ENCODE measurements around the gene GLO1. TPM values are rescaled to one million over a fixed set of nuclear protein-coding genes. Genes with fewer than 3 reads are reported as not detected.
A peak's percentile ranks its signal among the peaks of the same experiment; 100 is the strongest.

The GLO1 gene
- total RNA-seq, 2 experiments from 2014 or later = 88.8 to 90.7 TPM

GRCh38 chr6:38640216-38640909 is 62.6 kb downstream of the GLO1 start:
- Mint-ChIP-seq H3K36me3 (peaks cover 3% of the 10 kb centered on the region), H3K9me3 (no peaks in the 10 kb centered on the region), H3K27ac (peak overlapping the region; percentile 94), H3K4me3 (peak overlapping the region; percentile 91), H3K27me3 (no peaks in the 10 kb centered on the region), H3K4me1 (peaks cover 29% of the 10 kb centered on the region)
- POLR2A ChIA-PET = interaction anchor here (0.7 to 2.9 kb wide), 3 partner anchors 68 to 821 kb away, joined by 3 to 15 read pairs (median 8); partner anchors contain the start of gene ZFAND3
- no peak for DNase-seq
- no peak for ATAC-seq (ENCODE audit: low read depth)

GRCh38 chr6:38639498-38640215 is 63.3 kb downstream of the GLO1 start, which contains the start of gene BTBD9:
Gene BTBD9, minus strand, starts transcription at chr6:38639929.
- H3K27me3 Mint-ChIP-seq = no peaks in the 10 kb centered on the region
- H3K9me3 Mint-ChIP-seq = no peaks in the 10 kb centered on the region
- H3K4me1 Mint-ChIP-seq = peaks cover 29% of the 10 kb centered on the region
- peaks cover 3% of the 10 kb centered on the region for H3K36me3 Mint-ChIP-seq
- peak within 1 kb of the TSS; percentile 94 for H3K27ac Mint-ChIP-seq
- POLR2A ChIA-PET = interaction anchor here (1.0 to 2.9 kb wide), 3 partner anchors 30 to 74 kb away, joined by 3 to 15 read pairs (median 8); no protein-coding TSS in a partner anchor
- DNase-seq (peak; percentile 92), ATAC-seq (ENCODE audit: low read depth) (peak; percentile 84)
- peak within 1 kb of the TSS; percentile 91 for H3K4me3 Mint-ChIP-seq

GRCh38 chr6:38638941-38639497 is 63.9 kb downstream of the GLO1 start:
- peak overlapping the region; percentile 94 for H3K27ac Mint-ChIP-seq
- no peaks in the 10 kb centered on the region for H3K27me3 Mint-ChIP-seq
- peaks cover 3% of the 10 kb centered on the region for H3K36me3 Mint-ChIP-seq
- H3K4me1 Mint-ChIP-seq = peaks cover 30% of the 10 kb centered on the region
- DNase-seq (no peak), ATAC-seq (ENCODE audit: low read depth) (peak; percentile 61)
- H3K4me3 Mint-ChIP-seq = peak overlapping the region; percentile 91
- POLR2A ChIA-PET = interaction anchor here (1.0 to 2.9 kb wide), 3 partner anchors 31 to 75 kb away, joined by 3 to 15 read pairs (median 8); no protein-coding TSS in a partner anchor
- H3K9me3 Mint-ChIP-seq = no peaks in the 10 kb centered on the region

- Mint-ChIP-seq H3K4me3 (no peak overlapping the region), H3K9me3 (no peaks in the 10 kb centered on the region), H3K4me1 (peaks cover 30% of the 10 kb centered on the region), H3K27me3 (no peaks in the 10 kb centered on the region), H3K27ac (no peak overlapping the region), H3K36me3 (peaks cover 1% of the 10 kb centered on the region)
- DNase-seq (no peak), ATAC-seq (ENCODE audit: low read depth) (no peak)
- POLR2A ChIA-PET = no interaction called here
These were observed 65.2 kb downstream of the GLO1 start for GRCh38 chr6:38637756-38638155.

GRCh38 chr6:38636027-38636426 is 66.9 kb downstream of the GLO1 start:
- POLR2A ChIA-PET = no interaction called here

GRCh38 chr6:38634518-38634917 is 68.4 kb downstream of the GLO1 start:
- peaks cover 22% of the 10 kb centered on the region for H3K4me1 Mint-ChIP-seq
- peaks cover 3% of the 10 kb centered on the region for H3K9me3 Mint-ChIP-seq
- peaks cover 1% of the 10 kb centered on the region for H3K36me3 Mint-ChIP-seq
- no peak overlapping the region for H3K27ac Mint-ChIP-seq
- no peak overlapping the region for H3K4me3 Mint-ChIP-seq
- ATAC-seq (ENCODE audit: low read depth) (no peak), DNase-seq (no peak)
- no peaks in the 10 kb centered on the region for H3K27me3 Mint-ChIP-seq
- POLR2A ChIA-PET = no interaction called here

More at GRCh38 chr6:38636027-38636426, 66.9 kb downstream of the GLO1 start:
- Mint-ChIP-seq H3K4me1 (peaks cover 26% of the 10 kb centered on the region), H3K9me3 (peaks cover 3% of the 10 kb centered on the region), H3K27me3 (no peaks in the 10 kb centered on the region), H3K4me3 (no peak overlapping the region), H3K27ac (no peak overlapping the region), H3K36me3 (peaks cover 1% of the 10 kb centered on the region)
- no peak for DNase-seq
- no peak for ATAC-seq (ENCODE audit: low read depth)

- POLR2A ChIA-PET = no interaction called here
- Mint-ChIP-seq H3K9me3 (peaks cover 3% of the 10 kb centered on the region), H3K4me3 (no peak overlapping the region), H3K36me3 (peaks cover 1% of the 10 kb centered on the region), H3K27ac (no peak overlapping the region), H3K4me1 (peaks cover 11% of the 10 kb centered on the region), H3K27me3 (no peaks in the 10 kb centered on the region)
- ATAC-seq (ENCODE audit: low read depth) (no peak), DNase-seq (no peak)
These were observed 70.5 kb downstream of the GLO1 start for GRCh38 chr6:38632490-38632889.

- ATAC-seq (ENCODE audit: low read depth) = no peak
- no peak for DNase-seq
- Mint-ChIP-seq H3K4me3 (no peak overlapping the region), H3K36me3 (peaks cover 2% of the 10 kb centered on the region), H3K9me3 (peaks cover 3% of the 10 kb centered on the region), H3K27me3 (no peaks in the 10 kb centered on the region), H3K27ac (no peak overlapping the region), H3K4me1 (peaks cover 7% of the 10 kb centered on the region)
- POLR2A ChIA-PET = no interaction called here
These were observed 71.7 kb downstream of the GLO1 start for GRCh38 chr6:38631186-38631783.

Other genes starting within 250 kb of the GLO1 start
- 10 to 100 TPM; 19.1 to 19.8 TPM for gene BTBD9, start 63.2 kb downstream of the GLO1 start, total RNA-seq
- under 1 TPM; 0.06 to 0.11 TPM for gene DNAH8, start 12.2 kb upstream of the GLO1 start, total RNA-seq